Ovary (tissue), 3 donors: ENCODE results near the gene IL21R.
"Not testable (repeated sequence)": the region's sequence is repeated elsewhere in the genome, so short reads cannot be mapped to it uniquely, and the experiment has no call there.

ENCODE experiments used
- POLR2A ChIP-seq: fragments of 450-650 bp; IDR thresholded peaks from one replicate; pipeline ENCODE4 v1.6.1; 2017; ENCODE audit warnings: antibody characterized with exemption, mild to moderate bottlenecking, moderate library complexity
- TF ChIP-seq, protein P1 (sequence below), 3 donors: fragments of 450-650 bp in 2 of 3; fragments of 200-600 bp in 1 of 3; IDR thresholded peaks; one replicate each; pipeline versions ENCODE4 v1.5.1 to v1.8.0; 2016 to 2022; ENCODE audit warnings: antibody characterized with exemption in 3 of 3, mild to moderate bottlenecking in 1 of 3
- donor health status: DM: no; HTN: no; CAD: no.

DNA sequence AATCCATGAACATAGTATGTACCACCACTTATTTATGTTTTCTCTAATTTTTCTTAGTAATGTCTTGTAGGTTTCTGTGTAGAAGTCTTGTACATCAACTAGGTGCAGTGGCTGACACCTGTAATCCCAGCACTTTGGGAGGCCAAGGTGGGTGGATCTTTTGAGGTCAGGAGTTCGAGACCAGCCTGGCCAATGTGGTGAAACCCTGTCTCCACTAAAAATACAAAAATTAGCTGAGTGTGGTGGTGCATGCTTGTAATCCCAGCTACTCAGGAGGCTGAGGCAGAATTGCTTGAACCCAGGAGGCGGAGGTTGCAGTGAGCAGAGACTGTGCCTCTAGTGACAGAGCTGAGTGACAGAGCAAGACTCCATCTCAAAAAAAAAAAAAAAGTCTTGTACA, 8.0 kb downstream of the IL21R start:
- TF ChIP-seq, protein P1, sequence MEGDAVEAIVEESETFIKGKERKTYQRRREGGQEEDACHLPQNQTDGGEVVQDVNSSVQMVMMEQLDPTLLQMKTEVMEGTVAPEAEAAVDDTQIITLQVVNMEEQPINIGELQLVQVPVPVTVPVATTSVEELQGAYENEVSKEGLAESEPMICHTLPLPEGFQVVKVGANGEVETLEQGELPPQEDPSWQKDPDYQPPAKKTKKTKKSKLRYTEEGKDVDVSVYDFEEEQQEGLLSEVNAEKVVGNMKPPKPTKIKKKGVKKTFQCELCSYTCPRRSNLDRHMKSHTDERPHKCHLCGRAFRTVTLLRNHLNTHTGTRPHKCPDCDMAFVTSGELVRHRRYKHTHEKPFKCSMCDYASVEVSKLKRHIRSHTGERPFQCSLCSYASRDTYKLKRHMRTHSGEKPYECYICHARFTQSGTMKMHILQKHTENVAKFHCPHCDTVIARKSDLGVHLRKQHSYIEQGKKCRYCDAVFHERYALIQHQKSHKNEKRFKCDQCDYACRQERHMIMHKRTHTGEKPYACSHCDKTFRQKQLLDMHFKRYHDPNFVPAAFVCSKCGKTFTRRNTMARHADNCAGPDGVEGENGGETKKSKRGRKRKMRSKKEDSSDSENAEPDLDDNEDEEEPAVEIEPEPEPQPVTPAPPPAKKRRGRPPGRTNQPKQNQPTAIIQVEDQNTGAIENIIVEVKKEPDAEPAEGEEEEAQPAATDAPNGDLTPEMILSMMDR (IDR thresholded peaks at IDR 0.05) = not testable (repeated sequence)
- not testable (repeated sequence) for TF ChIP-seq POLR2A
